Fibroblast of skin of left quadriceps (primary cell): ENCODE data around the gene SMIM1.
"Not testable (repeated sequence)": the region's sequence is repeated elsewhere in the genome, so short reads cannot be mapped to it uniquely, and the experiment has no call there.

ENCODE experiments used
- DNase-seq, 2 experiments: peaks; one replicate each; pipeline ENCODE4 v3.0.0-alpha.2; 2013; ENCODE audit warnings: low read depth in 2 of 2

Gene SMIM1

DNA sequence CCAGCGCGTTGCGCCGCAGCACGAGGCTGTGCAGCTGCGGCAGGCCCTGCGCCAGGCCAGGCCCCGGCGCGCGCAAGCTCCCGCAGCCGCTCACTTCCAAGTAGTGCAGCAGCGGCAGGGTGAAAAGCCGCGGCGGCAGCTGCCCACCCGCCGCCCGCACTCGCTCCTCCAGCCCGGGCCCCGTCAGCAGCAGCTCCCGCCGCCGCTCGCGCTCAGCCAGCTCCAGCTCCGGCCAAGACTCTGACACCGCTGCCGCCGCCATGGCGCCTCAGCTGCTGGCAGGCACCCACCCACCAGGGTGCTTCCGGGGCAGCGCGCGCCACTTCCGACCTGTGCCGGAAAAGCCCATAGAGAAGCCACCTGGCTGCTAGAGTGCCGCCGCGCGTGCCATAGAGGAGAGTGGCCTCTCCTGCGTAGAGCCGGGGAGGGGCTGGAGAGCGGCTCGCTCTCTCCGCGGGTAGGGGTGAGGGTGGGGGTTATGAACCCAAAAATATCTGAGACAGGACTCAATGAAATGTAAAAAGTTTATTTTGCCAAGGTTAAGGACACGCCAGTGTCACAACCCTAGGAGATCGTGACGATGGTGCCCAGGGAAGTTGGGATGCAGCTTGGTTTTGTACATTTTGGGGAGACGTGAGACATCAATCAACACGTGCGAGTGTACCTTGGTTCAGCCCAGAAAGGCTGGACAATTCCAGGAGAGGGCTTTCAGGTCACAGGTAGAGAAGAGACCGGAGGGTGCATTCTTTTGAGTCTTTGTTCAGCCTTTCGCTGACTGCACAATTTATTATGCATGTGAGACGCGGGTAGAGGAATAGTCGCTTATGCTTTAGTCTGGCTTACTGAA lies 23.9 kb downstream of the SMIM1 start, which contains the start of gene LRRC47:
TSS of gene LRRC47 (minus strand) at position 284 of the 847 bp plus-strand sequence. CDS start at position 262, 22 bp downstream.
- peak; percentile 68 to 77 for DNase-seq

DNA sequence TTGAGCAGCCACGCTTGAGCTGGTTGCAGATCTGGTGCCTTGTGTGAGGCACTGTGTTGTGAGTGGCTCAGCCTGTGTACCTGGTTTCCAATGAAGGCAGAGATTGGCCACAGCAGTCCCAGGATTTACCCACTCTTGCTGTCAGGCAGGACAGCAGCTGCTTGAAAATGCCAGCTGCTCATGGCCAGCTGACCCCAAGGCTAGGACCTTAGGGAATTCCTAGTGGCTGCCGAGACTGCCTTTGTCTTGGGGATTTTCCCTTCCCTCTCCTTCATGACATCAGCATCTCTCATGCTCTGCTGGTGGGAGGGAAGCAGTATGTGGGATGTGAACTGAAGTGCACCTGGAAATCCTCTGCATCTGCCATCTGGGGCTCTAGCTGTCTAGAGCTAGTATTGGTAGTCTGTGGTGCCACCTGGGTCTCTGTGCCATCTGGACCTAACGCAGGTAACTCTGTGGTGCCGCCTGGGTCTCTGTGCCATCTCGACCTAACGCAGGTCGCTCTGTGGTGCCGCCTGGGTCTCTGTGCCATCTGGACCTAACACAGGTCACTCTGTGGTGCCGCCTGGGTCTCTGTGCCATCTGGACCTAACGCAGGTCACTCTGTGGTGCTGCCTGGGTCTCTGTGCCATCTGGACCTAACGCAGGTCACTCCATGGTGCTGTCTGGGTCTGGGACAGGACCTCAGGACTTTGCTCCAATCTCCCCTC lies 27.6 kb downstream of the SMIM1 start:
- DNase-seq, result no peak

DNA sequence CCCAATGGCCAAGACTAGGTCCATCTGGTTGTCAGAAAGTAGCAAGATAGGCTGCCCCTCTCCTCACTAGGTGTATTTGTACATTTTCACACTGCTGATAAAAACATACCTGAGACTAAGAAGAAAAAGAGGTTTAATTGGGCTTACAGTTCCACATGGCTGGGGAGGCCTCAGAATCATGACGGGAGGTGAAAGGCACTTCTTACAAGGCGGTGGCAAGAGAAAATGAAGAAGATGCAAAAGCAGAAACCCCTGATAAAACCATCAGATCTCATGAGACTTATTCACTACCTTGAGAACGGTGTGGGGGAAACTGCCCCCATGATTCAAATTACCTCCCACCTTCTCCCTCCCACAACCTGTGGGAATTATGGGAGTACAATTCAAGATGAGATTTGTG lies 28.2 kb downstream of the SMIM1 start:
- not testable (repeated sequence) for DNase-seq

DNA sequence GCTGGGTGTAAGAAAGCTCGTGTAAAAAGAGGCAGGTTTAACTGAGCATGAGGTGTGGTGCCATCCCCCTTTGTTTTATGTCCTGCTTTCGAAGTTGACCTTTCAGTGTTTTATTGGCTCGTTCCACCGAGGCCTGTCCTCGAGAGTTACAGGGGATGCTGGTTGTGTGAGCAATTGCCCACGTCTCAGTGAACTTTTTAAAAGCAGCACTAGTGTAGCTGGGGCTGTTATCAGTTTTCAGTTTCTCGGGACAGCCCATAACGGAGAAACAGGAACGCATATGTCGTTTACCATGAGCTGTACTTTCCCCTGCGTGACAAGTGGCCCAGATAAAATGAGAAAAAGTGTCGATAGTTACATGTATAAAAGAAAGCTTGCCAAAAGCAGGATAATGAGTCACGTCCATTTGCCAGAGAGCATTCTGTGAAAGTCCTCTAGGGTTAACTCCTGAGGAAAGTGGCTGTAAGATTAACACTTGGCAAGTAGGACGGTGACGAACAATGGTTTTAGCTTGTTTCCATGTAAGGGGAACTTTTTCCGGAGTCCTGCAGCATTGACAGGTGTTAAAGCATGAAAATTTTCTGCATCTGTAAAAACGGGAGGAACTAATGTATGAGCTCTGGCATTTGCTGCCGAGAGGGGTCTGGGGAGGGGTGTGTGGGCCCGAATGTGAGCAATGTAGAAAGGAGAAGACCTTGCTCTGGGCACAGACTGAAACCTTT lies 31.5 kb downstream of the SMIM1 start:
- DNase-seq, result no peak

DNA sequence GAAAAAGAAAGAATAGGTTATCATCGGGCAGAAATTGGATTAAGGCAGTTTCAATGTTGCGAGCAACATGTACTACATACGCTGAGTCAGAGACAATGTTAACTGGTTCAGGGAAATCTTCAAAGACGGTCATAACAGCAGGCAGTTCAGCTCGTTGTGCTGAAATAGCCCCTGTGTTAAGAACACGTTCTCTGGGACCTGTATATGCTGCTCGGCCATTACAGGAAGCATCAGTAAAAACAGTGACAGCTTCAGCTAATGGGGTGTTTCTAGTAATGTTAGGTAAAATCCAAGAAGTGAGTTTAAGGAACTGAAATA lies 32.0 kb downstream of the SMIM1 start:
- DNase-seq, result not testable (repeated sequence)

DNA sequence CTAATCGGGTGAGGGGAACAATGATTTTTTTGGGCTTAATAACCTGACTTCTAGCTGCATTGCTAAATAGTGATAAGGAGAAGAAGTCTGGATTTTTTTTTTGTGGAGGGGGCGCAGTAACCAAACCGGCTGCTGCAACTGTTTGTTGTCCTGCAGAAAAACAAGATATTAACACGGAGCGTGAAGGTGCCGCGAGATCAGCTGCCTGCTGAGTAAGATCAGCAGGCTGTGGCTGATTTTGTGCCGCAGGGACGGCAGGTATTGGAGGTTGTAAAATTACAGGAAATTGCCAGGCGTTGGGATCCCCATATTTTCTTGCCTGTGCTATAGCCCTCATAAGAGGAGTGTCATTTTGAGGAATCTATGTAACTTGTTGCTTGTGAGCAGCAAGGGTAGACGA lies 32.5 kb downstream of the SMIM1 start:
- DNase-seq, result no peak

DNA sequence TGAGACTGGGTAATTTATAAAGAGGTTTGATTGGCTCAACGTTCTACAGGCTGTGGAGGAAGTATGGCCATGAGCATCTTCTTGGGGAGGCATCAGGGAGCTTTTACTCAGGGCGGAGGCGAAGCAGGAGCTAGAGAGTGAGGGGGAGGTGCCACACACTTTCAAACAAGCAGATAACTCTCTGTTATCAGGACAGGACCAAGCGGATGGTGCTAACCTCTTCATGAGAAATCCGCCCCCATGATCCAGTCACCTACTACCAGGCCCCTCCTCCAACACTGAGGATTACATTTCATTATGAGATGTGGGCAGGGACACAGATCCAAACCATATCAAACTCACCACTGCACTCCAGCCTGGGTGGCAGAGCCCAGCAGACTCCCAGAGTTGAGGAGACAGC lies 35.2 kb downstream of the SMIM1 start:
- no peak for DNase-seq

DNA sequence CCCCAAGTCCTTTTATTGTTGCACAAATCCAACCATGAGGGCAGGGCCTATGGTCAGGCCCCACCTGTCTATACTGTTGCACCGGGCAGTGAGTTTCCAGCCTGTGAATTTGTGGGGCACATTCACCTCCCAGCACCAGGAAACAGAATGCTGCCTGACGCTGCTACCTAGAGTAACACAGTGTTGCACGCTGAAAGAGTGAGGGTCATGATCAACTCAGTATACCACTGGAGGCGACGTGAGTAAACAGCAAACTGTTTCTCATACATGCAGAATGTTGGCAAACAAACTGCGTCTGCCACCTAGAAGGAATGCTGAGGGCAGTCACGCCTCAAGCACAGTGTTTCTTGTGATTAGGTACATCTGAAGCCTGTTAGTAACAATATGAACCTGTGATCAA lies 37.1 kb downstream of the SMIM1 start:
- DNase-seq, result no peak

DNA sequence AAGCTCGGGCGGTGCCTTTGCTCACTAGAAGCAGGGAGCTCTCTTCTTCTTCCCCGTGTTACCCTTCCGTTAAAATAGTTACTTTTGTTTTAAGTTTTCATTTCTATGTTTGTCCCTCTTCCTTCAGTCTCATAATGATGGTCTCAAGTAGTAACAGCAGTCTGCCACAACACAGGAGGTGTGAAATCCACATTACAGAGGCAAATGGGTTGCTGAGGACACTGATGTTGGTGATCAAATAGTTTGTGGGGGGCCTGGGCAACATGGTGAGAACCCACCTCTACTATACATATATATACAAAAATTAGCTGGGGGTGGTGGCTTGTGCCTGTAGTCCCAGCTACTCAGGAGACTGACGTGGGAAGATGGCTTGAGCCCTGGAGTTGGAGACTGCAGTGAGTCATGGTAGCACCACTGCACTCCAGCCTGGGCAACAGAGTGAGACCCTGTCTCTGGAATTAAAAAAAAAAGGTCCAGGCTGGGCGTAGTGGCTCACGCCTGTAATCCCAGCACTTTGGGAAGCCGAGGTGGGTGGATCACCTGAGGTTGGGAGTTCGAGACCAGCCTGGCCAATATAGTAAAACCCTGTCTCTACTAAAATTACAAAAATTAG lies 37.7 kb downstream of the SMIM1 start:
- not testable (repeated sequence) for DNase-seq

DNA sequence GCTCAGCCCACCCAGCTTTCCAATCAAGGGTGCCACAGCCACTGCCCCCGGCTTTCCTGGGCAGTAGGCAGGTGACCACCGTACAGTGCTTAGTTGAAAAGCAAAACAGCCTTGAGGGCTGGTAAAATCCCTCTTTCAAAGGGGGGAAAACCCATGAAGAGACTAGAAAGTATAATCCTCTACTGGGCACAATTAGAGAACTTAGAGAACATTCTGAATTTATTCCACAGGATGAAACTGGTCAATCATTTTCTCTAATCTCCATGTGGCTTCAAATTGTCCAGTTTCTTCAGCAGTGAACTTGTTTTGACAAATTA lies 39.0 kb downstream of the SMIM1 start:
- DNase-seq, result no peak

DNA sequence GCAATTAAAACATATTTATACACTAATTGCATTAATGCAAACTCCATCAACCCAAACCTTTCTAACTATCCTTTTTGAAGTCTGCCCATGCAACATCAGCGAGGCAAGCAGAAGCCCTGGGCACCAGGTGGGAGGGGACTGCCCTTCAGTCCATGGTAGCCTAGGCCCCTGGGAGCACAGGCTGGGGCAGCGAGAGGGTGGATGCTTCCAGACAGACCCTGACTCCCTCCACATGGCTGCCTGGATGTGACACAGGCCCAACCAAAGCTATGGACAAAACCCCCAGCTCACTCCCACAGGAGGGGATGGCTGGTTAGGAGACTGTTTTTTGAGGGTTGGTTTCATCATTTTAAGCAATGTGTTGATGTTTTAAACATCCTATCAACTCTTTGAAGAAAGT lies 41.5 kb downstream of the SMIM1 start:
- no peak for DNase-seq

DNA sequence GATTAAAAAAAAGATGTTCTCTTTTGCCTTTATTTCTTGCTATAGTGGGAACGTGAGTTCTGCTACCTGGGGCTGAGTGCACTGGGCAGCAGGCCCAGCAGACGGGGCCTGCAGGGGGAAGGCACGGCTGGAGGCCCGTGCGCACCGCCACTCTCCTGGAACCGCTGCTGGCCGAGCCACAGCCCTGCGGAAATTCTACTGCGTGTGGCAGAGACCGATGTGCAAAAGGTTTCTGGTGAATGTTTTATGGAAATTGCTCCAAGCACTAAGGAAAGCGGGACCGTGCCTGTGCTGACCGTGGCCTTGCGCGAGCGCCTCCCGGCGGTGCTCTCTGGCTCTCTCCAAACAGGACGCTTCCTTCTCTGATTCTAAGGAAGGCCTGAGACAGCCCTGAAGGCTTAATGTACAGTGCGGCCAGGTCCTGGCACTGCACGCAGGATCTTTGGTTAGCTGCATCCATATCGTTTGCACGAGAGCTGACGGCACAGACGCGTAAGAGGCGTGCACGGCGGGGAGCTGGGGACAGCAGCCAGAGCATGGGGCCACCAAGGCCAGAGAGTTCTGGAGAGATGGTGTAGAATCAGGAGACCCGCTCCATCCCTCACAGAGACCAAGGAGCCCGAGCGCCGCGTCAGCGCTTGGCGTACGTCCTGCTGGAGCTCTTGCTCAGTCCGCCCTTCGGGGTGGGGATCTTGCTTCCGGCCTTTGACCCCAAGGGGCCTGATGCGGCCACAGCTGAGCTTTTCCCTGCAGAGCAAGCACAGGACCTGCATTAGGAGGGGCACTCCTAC lies 42.4 kb downstream of the SMIM1 start:
- DNase-seq, result no peak

DNA sequence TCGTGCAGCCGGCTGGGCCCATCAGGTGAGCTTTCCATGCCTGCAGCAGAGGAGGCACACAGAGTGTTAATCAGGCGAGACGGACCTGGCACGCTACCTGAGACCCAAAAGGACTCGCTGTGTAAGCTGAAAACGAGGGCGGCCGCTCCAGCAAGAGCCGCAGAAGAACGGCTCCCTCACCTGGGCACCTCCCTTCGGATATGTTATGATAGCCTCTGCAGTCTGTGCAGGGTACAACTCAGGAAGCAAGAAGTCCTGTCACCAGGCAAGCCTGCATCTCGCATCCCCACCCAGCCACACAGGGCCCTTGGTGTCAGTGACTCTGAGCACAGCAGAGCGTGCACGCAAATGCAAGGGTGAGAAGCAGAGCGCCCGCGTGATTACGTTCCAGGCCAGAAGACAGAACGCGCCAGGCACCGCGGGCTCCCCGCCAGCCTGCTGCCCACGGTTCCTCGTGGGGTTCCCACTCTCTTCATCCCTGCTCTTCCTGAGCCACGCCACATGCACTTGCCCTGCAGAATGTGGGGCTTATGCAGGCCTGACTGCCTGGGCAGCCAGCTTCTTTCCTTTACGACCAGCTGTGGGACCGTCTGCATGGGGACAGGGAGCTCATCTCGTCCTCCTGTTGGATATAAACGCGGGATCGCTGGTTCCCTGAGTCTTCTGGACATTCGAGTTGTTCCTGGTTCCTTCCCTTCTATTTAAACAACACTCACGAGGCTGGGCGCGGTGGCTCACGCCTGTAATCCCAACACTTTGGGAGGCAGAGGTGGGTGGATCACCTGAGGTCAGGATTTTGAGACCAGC lies 44.0 kb downstream of the SMIM1 start:
- no peak for DNase-seq

DNA sequence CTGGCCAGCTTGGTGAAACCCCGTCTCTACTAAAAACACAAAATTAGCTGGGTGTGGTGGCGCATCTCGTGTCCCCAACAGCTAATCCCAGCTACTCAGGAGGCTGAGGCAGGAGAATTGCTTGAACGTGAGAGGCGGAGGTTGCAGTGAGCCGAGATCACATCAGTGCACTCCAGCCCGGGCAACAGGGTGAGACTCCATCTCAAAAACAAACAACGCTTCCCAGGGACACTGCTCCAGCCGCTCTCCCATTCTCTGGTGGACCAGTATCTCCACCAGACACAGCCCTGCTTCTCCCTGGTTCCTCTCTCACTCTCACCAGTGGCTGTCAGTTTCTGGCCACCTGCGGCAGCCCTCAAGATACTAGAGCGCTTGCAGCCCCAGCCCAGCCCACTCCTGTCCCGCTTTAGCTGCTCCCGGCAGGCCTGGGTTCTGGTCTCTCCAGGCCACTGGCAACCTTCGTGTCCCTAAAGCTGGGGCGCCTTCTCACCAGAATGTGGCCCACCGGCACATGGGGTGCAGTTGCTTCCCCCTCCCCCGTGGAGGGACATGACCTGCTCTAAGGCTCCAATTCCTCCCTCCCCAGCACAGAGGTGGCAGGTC lies 44.7 kb downstream of the SMIM1 start:
- no peak for DNase-seq

DNA sequence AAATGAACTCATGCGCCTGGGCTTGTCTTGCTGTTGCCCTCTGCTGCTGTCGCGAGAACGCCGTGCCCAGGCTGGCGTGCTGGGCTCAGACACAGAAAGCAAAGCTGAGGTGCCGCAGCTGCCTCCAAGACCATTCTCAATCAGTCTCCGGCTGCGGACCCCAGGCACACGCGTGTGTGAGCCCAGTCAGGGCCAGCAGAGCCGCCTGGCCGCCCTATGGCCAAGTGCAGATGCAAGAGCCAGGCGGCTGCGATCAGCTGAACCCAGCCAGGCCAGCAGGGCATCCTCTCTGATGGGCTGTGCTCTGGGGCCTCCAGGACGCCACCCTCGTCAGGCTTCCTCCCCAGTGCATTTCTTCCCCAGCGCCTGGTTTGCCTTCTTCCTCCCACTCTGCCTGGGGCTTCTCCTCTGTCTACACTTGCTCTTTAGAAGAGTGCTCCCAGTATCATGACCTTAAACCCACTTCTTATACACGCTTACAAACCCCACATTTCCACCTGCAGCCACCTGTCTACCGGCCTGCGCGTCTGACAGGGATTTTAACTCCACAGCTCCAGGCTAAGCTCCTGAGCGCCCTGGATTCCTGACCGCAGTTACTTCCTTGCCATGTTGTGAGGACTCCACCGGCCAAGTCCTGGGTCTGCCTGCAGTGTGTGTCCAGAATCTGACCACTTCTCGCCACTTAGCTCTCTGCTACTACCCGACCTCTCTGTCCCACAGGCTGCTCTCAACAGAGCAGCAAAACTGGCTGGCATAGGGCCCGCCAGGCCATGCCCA lies 45.5 kb downstream of the SMIM1 start:
- no peak for DNase-seq

DNA sequence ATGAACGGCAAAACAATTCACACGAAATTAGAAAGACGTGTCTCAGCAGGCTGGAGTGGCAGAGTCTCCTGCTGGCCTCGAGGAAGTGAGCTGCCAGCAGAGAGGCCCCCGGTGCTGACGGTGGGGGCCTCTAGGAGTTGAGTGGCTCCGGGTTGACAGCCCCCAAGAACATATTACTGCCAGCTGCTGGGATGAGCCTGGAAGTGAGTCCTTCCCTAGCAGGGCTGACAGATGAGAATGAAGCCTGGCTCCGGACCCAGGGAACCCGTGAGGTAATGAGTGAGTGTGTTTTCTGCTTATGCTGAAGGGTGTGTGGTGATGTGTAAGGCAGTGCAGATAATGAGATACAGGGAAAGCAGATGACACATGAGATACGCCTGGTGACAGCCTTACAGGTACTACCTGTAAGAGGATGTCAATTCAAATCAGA lies 47.2 kb downstream of the SMIM1 start:
- DNase-seq, result no peak

DNA sequence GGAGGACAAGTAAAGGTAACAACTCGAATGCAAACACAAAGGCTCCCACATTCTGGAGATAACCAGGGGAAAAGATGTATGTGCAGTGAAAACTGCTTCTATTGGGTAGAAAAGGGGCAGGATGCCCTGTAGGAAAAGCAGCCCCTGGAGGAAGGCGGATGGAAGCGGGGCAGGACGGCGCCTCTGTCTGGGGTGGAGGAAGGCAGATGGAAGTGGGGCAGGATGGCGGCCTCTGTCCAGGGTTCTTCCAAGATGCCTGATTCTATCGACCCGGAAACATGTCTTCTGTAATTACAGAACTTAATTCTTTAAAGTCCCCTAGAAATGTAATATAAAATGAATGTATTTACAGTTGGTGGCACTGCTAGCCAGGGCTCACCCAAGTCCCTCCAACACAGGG lies 47.8 kb downstream of the SMIM1 start:
- DNase-seq, result no peak

DNA sequence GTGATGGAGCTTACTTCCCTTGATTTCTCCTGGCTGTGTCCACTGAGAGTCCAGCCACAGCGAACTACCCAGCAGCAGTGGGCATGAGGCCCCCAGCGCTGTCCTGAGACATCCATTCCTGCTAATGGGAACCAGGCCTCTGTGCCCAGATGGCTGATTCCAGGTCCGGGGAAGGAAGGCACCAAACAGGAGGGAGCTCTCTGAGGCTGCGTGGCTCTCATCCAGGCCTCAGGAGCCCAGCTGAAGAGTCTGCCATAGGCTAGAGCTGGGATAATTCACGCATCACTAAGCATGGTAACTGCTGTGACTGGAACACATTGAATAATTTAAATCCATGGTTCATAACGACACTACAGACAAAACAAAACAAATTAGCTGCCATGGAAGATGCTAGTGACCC lies 48.5 kb downstream of the SMIM1 start:
- no peak for DNase-seq

DNA sequence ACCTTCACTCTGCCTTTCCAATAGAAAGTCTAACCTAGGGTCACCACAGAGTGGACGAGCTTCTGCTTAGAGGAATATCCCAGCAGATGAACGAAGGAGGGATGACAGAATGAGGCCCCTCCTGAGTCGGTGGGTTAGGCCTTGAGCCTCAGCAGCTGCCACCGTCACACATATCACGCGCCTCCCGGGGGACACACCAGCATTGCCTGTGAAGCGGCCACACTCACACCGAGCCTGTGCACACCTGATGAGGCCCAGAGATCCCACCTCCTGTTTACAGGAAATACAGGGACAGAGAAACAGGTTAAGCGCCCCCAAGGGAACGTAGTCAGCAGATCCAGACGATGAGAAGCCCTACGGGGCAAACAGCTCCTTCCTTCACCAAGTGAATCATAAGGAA lies 48.9 kb downstream of the SMIM1 start:
- DNase-seq, result no peak
